ENCODE data around the gene TNFSF4. TPM values are rescaled to one million over a fixed set of nuclear protein-coding genes. Genes with fewer than 3 reads are reported as not detected.

The TNFSF4 gene
- total and polyA plus RNA-seq, 2 of the 4 experiments (the other 2 are of a cell fraction) = 13.4 to 19.7 TPM

DNA sequence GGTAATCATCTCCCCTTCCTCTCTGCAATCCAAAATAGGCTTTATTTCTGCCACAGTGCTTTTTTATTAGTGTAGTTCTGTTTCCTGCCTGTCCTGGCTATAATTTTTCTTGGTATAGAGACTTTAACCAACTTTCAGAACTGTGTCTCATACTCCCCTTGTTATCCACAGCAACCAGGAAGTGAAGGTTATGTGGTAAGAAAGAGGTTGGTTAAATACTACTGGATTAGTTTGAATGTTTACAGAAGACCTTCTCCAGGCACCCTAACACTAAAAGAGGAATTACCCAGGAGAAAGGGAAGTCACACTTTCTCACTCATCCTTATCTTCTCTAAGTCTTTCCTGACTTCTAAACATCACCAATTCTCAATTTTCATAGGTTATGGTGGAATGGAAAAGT is 17.8 kb upstream of the TNFSF4 start:
- H3K14ac ChIP-seq (replicated peaks; ENCODE audit: low read depth, low read length) = 0 out of 2 replicates have a peak overlapping the region, but pooled peaks have one; percentile 22
- no peak overlapping the region for H2AK9ac ChIP-seq (replicated peaks; ENCODE audit: low read depth, low read length, poor library complexity)
- no peaks in the 10 kb centered on the region for H4K20me1 ChIP-seq (ENCODE audit: insufficient read depth, low read length)
- no peak overlapping the region for H4K91ac ChIP-seq (ENCODE audit: insufficient read depth, low read depth, low read length)
- BruUV-seq (replicated peaks) = no TSS peak
- in situ Hi-C loops (cut with MboI; ENCODE audit: low sequenced_read_pairs) (no loop called here), dilution Hi-C loops (cut with HindIII; ENCODE audit: low sequenced_read_pairs, unreplicated experiment) (no loop called here), intact Hi-C loops (cut with micrococcal nuclease) (no loop called here)
- H4K8ac ChIP-seq (ENCODE audit: low read depth in 2 of 2, low read length in 2 of 2) = 0 out of 4 replicates have a peak overlapping the region, but pooled peaks of 1 of the 2 experiments have one; percentile 15
- H3K27me3 ChIP-seq (ENCODE audit: control insufficient read depth, insufficient read depth, low read length) = no peaks in the 10 kb centered on the region
- H4K5ac ChIP-seq (ENCODE audit: low read depth, low read length) = no peak overlapping the region
- no peak overlapping the region for H2BK120ac ChIP-seq (ENCODE audit: low read depth, low read length)
- H2BK5ac ChIP-seq (ENCODE audit: low read depth, low read length, poor library complexity, severe bottlenecking) = no peak overlapping the region
- H2BK20ac ChIP-seq (ENCODE audit: low read depth, low read length) = no peak overlapping the region
- POLR2A ChIA-PET (ENCODE audit: unreplicated experiment) = no interaction called here
- no peak overlapping the region for H3K23ac ChIP-seq (ENCODE audit: low read depth, low read length)
- no peak overlapping the region for H2AK5ac ChIP-seq (ENCODE audit: low read depth, low read length)
- no peak overlapping the region for H3K56ac ChIP-seq (ENCODE audit: extremely low read depth, insufficient read depth, low read length)
- no peak for DNase-seq
- H3K4me3 ChIP-seq (ENCODE audit: insufficient read depth, low read depth, low read length) = no peak overlapping the region
- CTCF ChIA-PET = no interaction called here
- H2AFZ ChIP-seq (replicated peaks; ENCODE audit: low read length, poor library complexity) = no peak overlapping the region
- H2BK15ac ChIP-seq (ENCODE audit: low read depth, low read length) = no peak overlapping the region
- no peaks in the 10 kb centered on the region for H3K9me3 ChIP-seq (ENCODE audit: control insufficient read depth, insufficient read depth, low read length)
- no peak overlapping the region for H3K9ac ChIP-seq (ENCODE audit: low read depth, low read length)
- no peaks in the 10 kb centered on the region for H3K79me1 ChIP-seq (ENCODE audit: low read depth in 1 of 2, low read length in 2 of 2)
- H3K4me1 ChIP-seq (ENCODE audit: control insufficient read depth, insufficient read depth, low read length) = no peaks in the 10 kb centered on the region
- H3K27ac ChIP-seq (ENCODE audit: insufficient read depth, low read length) = no peak overlapping the region
- no peak overlapping the region for H3K4me2 ChIP-seq (ENCODE audit: low read depth, low read length)
- ATAC-seq (ENCODE audit: low read depth) = no peak
- no peaks in the 10 kb centered on the region for H3K36me3 ChIP-seq (ENCODE audit: control insufficient read depth, insufficient read depth, low read length)
- no peak for TF ChIP-seq BHLHE40 (IDR thresholded peaks at IDR 0.05; ENCODE audit: low read depth, low read length)
- no peak for TF ChIP-seq RFX5 (IDR thresholded peaks at IDR 0.05; ENCODE audit: low read depth, low read length)
- no peak for TF ChIP-seq MAFK (IDR thresholded peaks at IDR 0.05; ENCODE audit: low read depth, low read length)
- no peak for TF ChIP-seq USF2 (IDR thresholded peaks at IDR 0.05; ENCODE audit: low read depth, low read length)
- no peak for TF ChIP-seq POLR2A (IDR thresholded peaks at IDR 0.05; ENCODE audit: low read depth, low read length)
- TF ChIP-seq FOS (IDR thresholded peaks at IDR 0.05; ENCODE audit: low read depth, low read length) = no peak
- TF ChIP-seq MXI1 (IDR thresholded peaks at IDR 0.05; ENCODE audit: borderline replicate concordance, low read depth, low read length) = no peak
- H3K9me1 ChIP-seq (ENCODE audit: insufficient read depth, low read length) = no peaks in the 10 kb centered on the region; the same call in 1 of the 2 replicates
- H3K18ac ChIP-seq (ENCODE audit: low read depth, low read length) = no peak overlapping the region; the same call in 1 of the 2 replicates
- H3K4ac ChIP-seq (ENCODE audit: low read depth, low read length) = no peak overlapping the region
